Muscle of back (tissue), 13 donors: ENCODE data around the gene CREB3L4. TPM values are rescaled to one million over a fixed set of nuclear protein-coding genes. Genes with fewer than 3 reads are reported as not detected.

ENCODE experiments used
- DNase-seq, 3 donors: peaks; one replicate each; pipeline versions ENCODE4 v3.0.0 to v3.0.0-alpha.2; 2013
- long read RNA-seq, 9 donors: transcript quantifications; one replicate each; lab custom pipeline, GENCODE V29; 2026
- polyA plus RNA-seq, 10 donors: library from polyadenylated mRNA; unstranded; fragments of 120-200 nt; gene quantifications; one replicate each; pipeline ENCODE4 v1.2.1, GENCODE V29; 2013; ENCODE audit not compliant: insufficient read length in 10 of 10

Gene CREB3L4
- polyA plus RNA-seq: 10 to 100 TPM in 7 of 10 donors, 1 to 10 TPM in 3; 9.0 to 16.3 (median 12.4) TPM
- long read RNA-seq, donor 1: 0 reads
- long read RNA-seq, donor 2: 0 reads
- long read RNA-seq, donor 3: 0 reads
- long read RNA-seq, donor 4: 0 reads
- long read RNA-seq, donor 5, partial matches to known transcripts: 0 of 3 reads
- long read RNA-seq, donor 5, other reads (novel, unspliced or antisense): 0 of 3 reads
- long read RNA-seq, donor 6: 0 reads
- long read RNA-seq, donor 7: 0 reads
- long read RNA-seq, donor 8: 0 reads
- long read RNA-seq, donor 9: 0 reads

- DNase-seq: peak; percentile 96 to 98 (median 98)
These were observed at the start of gene CREB3L4 for GRCh38 chr1:153967107-153967999. Gene CREB3L4, plus strand, starts transcription at chr1:153967902. Its CDS starts 624 bp downstream, at chr1:153968526.

GRCh38 chr1:153919876-153920852 is 47.5 kb upstream of the CREB3L4 start:
- DNase-seq: peak in 1 of 3 donors; percentile 32

- DNase-seq: no peak
These were observed 46.5 kb upstream of the CREB3L4 start for GRCh38 chr1:153921080-153921802.

GRCh38 chr1:153921803-153922075 is 46.0 kb upstream of the CREB3L4 start:
- DNase-seq: no peak

- DNase-seq: peak in 2 of 3 donors; percentile 51 to 67
These were observed 45.4 kb upstream of the CREB3L4 start for GRCh38 chr1:153922076-153922971.

GRCh38 chr1:153922972-153923925 is 44.5 kb upstream of the CREB3L4 start, which contains the start of gene GATAD2B:
Gene GATAD2B, minus strand, starts transcription at chr1:153922972. Its CDS starts 94,625 bp downstream, at chr1:153828347.
- DNase-seq: peak; percentile 100

GRCh38 chr1:153926405-153926804 is 41.3 kb upstream of the CREB3L4 start:
- DNase-seq: no peak

- DNase-seq: no peak
These were observed 39.5 kb upstream of the CREB3L4 start for GRCh38 chr1:153928245-153928644.

- no peak for DNase-seq
These were observed 38.8 kb upstream of the CREB3L4 start for GRCh38 chr1:153928791-153929341.

- no peak for DNase-seq
These were observed 38.3 kb upstream of the CREB3L4 start for GRCh38 chr1:153929426-153929825.

- DNase-seq: no peak
These were observed 37.4 kb upstream of the CREB3L4 start for GRCh38 chr1:153929981-153930948.

GRCh38 chr1:153932156-153933131 is 35.3 kb upstream of the CREB3L4 start:
- DNase-seq: no peak

- DNase-seq: no peak
These were observed 34.3 kb upstream of the CREB3L4 start for GRCh38 chr1:153933430-153933829.

- DNase-seq: no peak
These were observed 33.7 kb upstream of the CREB3L4 start for GRCh38 chr1:153933955-153934354.

- DNase-seq: no peak
These were observed 33.0 kb upstream of the CREB3L4 start for GRCh38 chr1:153934746-153935145.
